MV-4-11 (cell line): Measurements from ENCODE around the gene ZNF580.
A peak's percentile ranks its signal among the peaks of the same experiment; 100 is the strongest.

Experiments used
- DNase-seq: peaks from one replicate; lab custom pipeline; 2025; lab: John Stamatoyannopoulos, UW

Gene ZNF580

DNA sequence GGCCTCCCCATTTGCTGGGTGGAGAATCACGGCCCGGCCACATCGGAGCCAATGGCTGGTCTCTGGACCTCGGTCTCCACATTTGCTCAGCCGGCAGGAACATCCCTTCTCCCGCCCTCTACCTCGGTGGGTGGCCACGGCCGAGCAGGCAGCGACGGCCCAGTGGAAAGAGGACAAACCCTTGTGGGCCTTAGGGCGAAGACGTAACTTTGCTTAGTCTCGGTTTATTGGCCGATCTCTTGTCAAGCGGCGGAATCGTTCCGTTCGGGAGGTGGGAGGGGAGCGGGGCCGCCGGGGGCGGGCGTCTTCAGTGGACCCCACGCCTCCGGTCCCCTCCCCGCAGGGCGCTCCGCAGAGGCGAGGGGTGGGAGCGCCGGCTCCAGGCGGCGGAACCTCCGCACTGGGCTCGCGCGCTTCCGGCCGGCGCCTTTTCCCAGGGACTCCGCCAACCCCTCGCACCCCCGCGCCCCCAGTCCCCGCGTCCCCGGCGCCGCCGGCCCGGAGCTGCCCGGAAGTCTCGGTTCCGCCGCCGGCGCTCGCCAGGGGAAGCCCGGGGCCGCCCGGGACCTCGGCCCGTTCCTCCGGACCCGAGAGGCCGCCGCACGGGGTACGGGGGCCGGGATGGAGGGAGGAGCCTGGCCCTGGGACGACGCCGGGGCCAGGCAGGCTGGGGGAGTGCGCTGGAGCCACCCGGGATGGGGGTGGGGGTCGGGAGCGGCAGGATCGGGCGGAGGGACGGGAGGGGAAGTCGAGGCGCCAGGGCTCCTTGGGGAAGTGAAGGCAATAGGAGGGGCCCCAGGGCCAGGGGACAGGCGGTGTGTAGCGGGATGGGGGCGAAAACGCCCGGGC lies at the start of gene ZNF580:
ZNF580 (plus strand) TSS at position 426 of the 849 bp plus-strand sequence. CDS start 1,507 bp downstream, outside the sequence.
- DNase-seq, result peak; percentile 40

- no peak for DNase-seq
Measured at GRCh38 chr19:55591555-55591954, 49.2 kb upstream of the ZNF580 start.

- no peak for DNase-seq
Measured at GRCh38 chr19:55592391-55593090, 48.3 kb upstream of the ZNF580 start.

- no peak for DNase-seq
Measured at GRCh38 chr19:55593096-55593772, 47.6 kb upstream of the ZNF580 start.

- DNase-seq, result no peak
Measured at GRCh38 chr19:55594996-55595545, 45.7 kb upstream of the ZNF580 start.

DNA sequence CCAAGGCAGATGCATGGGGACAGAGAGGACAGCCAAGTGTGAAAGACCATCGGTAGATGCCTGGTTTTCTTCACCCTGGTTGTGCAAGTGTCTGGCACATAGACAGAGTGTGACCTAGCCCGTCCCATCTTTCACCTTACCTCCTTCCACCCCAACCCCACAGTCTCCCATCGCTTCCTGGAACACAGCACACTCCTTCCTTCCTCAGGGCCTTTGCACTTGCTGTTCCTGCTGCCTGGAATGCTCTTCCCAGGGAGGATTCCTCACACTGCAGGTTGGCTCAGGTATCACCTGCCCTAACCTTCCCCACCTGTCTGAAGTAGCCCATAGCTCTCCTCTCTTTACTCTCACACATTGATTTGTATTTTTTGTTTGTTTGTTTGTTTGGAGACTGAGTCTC lies 44.5 kb upstream of the ZNF580 start:
- no peak for DNase-seq

- no peak for DNase-seq
Measured at GRCh38 chr19:55597501-55597921, 43.3 kb upstream of the ZNF580 start.

DNA sequence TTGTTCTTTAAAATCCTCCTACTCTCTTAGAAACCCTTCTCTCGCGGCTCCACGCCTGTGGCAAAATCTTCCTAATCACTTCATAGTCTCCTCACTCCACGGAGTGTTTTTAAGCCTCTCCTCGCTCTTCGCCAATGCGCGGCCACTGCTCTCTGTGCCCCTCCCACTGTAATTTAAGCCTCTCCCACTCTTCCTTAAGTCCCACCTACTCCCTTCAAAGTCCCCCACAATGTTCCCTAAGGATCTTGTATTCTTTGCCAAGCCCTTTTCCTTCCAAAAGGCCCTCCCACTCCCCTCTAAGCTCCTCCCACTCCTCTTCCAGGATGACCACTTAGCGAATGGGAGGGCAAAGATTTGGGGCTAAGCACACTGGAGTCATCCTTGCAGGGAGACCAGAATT lies 42.8 kb upstream of the ZNF580 start:
- no peak for DNase-seq

- DNase-seq, result peak; percentile 95
Measured at GRCh38 chr19:55598719-55599467, 41.9 kb upstream of the ZNF580 start.

DNA sequence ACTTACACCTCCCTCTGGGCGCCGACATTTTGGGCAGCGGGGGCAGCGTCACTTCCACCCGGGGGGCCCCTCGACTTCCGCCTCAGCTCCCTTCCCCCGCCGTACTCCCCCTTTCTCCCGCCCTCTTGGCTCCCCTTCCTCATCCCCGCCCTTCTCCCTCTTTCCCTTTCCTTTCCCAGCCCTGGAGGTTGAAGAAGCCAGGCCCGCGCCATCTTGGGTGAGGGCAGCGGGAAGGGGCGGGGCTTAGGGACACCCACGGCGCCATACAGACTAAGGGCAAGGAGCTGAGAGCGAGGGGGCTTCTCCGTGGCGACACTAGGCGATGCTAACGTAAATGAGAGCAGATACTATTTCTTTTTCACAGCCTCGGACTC lies 41.3 kb upstream of the ZNF580 start, which contains the start of gene FIZ1:
FIZ1 (minus strand) TSS at position 50 of the 374 bp plus-strand sequence. CDS start 1,652 bp downstream, outside the sequence.
- peak; percentile 99 for DNase-seq

DNA sequence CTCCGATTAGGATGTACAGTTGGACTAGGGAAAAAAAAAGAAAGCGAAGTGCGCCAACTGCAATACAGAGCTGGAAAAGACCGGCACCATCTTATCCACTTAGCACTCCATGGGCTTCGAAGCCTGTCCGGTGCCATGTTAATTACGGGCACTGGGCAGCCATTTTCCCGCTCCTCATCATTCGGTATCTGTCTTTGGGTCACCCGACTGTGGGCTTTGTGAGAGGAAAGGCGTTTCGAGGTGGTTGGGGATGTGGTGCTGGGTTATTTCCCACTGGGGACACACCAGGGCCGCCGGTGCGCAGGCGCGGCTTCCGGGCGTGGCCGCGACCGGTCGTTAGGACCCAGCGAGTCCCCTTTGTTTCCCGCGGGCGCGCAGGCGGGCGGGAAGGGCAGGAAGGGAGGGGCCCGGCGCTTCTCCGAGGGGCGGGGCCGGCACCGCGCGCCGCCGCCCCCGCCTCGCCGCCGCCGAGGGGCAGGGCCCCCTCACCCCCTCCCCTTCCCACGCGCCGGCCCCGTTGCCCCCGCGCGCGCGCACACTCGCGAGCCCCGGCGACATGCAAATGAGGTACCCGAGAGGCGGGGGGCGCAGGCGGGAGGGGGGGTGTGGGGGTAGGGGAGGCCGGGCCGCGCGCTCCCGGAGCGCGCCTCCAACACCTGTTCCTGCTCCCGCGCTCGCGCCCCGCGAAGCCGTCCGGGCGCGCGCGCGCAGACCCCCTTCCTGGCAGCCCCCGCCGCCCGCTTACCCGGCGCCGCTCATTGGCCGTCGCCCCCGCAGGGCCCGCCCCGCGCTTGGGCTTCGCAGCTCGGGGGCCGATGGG lies 40.8 kb upstream of the ZNF580 start, which contains the start of gene ZNF524:
ZNF524 (plus strand) TSS at position 447 of the 820 bp plus-strand sequence. CDS start 1,825 bp downstream, outside the sequence.
- DNase-seq, result peak; percentile 95

GRCh38 chr19:55600662-55601028 lies 40.2 kb upstream of the ZNF580 start:
- DNase-seq, result no peak

- DNase-seq, result peak; percentile 26
Measured at GRCh38 chr19:55601084-55601483, 39.7 kb upstream of the ZNF580 start.

GRCh38 chr19:55602104-55603001 lies 38.4 kb upstream of the ZNF580 start:
- DNase-seq, result no peak

GRCh38 chr19:55603115-55603514 lies 37.7 kb upstream of the ZNF580 start:
- no peak for DNase-seq

- no peak for DNase-seq
Measured at GRCh38 chr19:55603581-55604292, 37.1 kb upstream of the ZNF580 start.

GRCh38 chr19:55605207-55605636 lies 35.6 kb upstream of the ZNF580 start:
- peak; percentile 98 for DNase-seq

DNA sequence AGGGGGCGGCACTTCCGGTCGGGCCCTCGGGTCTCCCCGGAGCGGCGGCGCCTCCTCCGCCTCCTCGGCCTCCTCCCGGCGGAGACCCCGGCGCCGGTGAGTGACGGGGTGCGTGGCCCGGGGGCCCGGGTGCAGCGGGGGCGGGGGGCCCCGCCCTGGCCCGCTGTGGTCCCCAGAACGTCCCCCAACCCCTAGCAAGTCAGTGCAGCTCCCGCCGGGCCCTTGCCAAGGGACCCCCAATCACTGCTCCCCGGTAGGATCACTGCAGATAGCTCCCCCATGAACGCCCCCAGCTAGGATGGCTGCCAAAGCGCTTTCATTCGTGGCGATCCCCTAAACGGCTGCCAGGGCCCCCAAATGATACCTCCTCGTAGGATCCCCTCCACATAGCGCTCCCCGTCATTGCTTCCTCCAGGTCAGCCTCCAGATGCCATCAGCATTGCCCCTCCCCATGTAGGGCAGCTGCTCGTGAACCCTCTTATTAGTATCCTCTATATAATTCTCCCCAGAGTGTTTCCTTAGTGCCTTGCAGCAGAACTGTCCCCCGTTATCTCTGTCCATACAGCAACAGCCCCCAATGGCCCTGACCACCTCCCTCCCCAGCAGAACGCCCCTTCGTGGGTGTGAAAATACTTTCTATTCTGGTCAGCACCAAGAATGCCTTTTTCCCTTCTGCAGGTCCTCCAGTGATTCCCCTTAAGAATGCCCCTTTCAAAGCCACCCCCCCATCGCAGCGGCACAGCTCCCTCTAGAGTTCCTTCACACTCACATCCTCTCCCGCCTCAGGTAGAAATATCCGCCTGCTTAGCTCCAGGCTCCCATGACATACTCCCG lies 34.9 kb upstream of the ZNF580 start, which contains the start of gene ZNF865:
ZNF865 (plus strand) TSS at position 11 of the 834 bp plus-strand sequence. CDS start 7,972 bp downstream, outside the sequence.
- peak; percentile 75 for DNase-seq
